Measurements from ENCODE around the gene TMEM88.
A peak's percentile ranks its signal among the peaks of the same experiment; 100 is the strongest.

DNA sequence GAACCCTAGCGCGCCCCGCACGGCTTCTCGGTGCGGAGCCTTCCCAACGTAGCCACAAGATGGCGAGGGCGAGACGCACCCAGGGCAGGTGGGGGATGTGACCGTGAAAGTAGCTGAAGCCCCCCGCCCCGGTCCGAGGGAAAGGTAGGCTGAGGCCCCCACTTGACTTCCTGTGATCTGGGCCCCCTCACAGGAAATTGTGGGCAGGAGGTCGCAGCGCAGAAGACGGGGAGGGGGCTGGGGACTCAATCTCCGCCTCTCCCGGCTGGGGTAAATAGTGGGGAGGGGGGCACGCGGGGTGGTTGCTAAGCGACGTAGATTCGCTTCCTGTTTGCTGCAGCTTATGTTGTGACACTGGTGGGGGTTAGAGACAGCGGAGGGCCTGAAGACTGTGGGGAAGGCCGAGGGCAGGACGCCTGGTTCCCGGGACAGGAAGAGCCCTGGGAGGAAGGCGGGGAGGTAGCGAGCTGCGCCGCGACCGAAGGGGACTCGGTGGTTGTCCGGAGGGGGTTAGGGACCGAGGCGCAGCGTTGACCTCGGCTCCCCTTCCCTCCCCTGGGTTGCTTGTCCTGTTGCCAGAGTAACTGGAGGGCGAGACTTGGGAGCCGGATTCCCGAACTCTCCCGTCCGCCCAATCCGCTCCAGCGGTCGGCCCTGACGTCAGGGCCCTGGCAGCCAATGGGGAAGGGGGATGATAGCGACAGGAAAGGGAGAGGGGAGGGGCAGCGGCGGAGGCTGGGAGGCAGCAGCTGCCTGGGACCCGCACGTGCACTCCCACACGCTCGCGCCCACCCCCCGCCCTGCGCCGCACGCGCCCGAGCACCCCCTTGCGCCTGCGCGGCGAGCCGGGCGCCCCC is 19.7 kb upstream of the TMEM88 start:
- TF ChIP-seq, protein P1, sequence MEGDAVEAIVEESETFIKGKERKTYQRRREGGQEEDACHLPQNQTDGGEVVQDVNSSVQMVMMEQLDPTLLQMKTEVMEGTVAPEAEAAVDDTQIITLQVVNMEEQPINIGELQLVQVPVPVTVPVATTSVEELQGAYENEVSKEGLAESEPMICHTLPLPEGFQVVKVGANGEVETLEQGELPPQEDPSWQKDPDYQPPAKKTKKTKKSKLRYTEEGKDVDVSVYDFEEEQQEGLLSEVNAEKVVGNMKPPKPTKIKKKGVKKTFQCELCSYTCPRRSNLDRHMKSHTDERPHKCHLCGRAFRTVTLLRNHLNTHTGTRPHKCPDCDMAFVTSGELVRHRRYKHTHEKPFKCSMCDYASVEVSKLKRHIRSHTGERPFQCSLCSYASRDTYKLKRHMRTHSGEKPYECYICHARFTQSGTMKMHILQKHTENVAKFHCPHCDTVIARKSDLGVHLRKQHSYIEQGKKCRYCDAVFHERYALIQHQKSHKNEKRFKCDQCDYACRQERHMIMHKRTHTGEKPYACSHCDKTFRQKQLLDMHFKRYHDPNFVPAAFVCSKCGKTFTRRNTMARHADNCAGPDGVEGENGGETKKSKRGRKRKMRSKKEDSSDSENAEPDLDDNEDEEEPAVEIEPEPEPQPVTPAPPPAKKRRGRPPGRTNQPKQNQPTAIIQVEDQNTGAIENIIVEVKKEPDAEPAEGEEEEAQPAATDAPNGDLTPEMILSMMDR (conservative IDR thresholded peaks at IDR 0.05; ENCODE audit: low read length) = peak; percentile 84
- TF ChIP-seq EZH2phosphoT487 (IDR thresholded peaks at IDR 0.05; ENCODE audit: borderline replicate concordance) = no peak

All from Loucy (cell line).